AG04449 (cell line): Measurements from ENCODE around the gene RNF144A.

Experiments
- CTCF ChIA-PET: fragments of 350-600 bp; formaldehyde crosslinking; extraction: SDS; loops from one replicate; lab custom pipeline; 2021; ENCODE audit warnings: antibody characterized with exemption; lab: Yijun Ruan, JAX
- POLR2A ChIA-PET: fragments of 400-600, 350-600 bp; formaldehyde crosslinking; extraction: SDS; loops from one replicate; lab custom pipeline; 2020; ENCODE audit warnings: antibody characterized with exemption, inconsistent platforms; lab: Yijun Ruan, JAX
- DNase-seq: peaks from one replicate; pipeline ENCODE4 v3.0.0-alpha.2; 2010; ENCODE audit warnings: low read depth, low spot score
- H3K4me3 ChIP-seq: 2 replicates; pipeline ENCODE4 v1.5.1; 2011; ENCODE audit warnings: low read depth, mild to moderate bottlenecking, control low read depth, low read length
- CTCF ChIP-seq: IDR thresholded peaks from one replicate; pipeline ENCODE4 v1.5.1; 2011; ENCODE audit warnings: mild to moderate bottlenecking, moderate library complexity, low read length, control low read depth, inconsistent platforms; ENCODE audit not compliant: insufficient read depth; ENCODE audit errors: missing control alignments

The RNF144A gene

DNA sequence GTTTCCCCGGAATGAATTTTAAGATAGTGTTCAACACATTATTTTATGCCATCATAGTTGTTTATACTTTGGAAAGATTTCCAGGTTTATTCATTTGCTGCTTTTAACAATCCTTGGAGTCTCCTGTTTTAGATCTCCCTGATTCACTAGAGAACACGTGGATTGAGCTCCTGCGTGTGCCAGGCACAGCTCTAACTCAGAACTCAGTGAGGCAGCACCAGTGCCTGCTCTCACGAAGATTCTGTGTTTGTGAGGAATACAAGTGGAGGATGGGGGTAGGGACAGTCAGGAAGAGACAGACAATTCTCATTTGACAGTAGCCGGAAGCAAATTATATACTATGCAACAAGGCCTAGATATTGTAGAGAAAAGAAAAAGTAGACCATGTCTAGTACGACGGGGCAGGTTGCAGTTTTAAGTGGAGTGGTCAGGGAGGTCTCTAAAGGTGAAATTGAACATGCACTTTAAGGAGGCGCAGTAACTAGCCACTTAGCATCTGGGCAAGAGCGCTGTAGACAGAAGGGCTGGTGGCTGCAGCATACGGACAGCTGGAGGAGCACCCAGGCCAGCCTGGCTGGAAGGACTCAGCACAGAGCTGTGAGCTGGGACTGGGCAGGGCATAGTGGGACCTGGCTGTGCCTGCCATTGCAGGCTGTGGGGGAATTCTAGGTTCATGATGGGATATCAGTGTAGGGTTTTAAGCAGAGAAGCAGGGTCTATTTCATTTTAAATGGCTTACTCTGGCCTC, 24.3 kb downstream of the RNF144A start:
- DNase-seq = no peak
- no peak overlapping the region for H3K4me3 ChIP-seq
- CTCF ChIA-PET = no interaction called here
- POLR2A ChIA-PET = no interaction called here
- no peak for TF ChIP-seq CTCF

- CTCF ChIA-PET = no interaction called here
Measured at GRCh38 chr2:6942848-6943247, 25.6 kb downstream of the RNF144A start.

DNA sequence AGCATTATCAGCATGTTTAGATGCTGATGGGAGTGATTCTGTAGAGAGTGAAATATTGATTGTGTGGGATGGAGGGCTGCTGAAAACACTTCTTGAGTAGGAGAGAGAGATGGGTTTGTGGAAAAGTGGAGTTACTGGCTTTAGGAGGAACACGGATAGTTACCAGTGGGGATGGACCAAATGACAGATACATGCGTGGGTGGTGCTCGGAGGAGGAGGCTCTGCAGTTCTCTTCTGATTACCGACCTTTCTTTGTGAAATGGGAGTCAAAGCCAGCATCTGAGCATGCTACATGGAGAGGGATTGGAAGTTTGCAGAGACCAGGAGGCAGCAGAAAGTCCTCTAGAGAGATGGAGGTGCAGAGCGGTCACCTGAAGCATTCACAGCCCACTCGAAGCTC, 26.3 kb downstream of the RNF144A start:
- ChIA-PET CTCF (no interaction called here), POLR2A (no interaction called here)
- DNase-seq = no peak
- H3K4me3 ChIP-seq = no peak overlapping the region
- no peak for TF ChIP-seq CTCF

More at GRCh38 chr2:6942848-6943247, 25.6 kb downstream of the RNF144A start:
- no peak for DNase-seq
- no peak overlapping the region for H3K4me3 ChIP-seq
- TF ChIP-seq CTCF = no peak
- POLR2A ChIA-PET = no interaction called here

GRCh38 chr2:6943971-6944370, 26.8 kb downstream of the RNF144A start:
- no peak for TF ChIP-seq CTCF
- H3K4me3 ChIP-seq = no peak overlapping the region
- ChIA-PET CTCF (no interaction called here), POLR2A (no interaction called here)
- no peak for DNase-seq

DNA sequence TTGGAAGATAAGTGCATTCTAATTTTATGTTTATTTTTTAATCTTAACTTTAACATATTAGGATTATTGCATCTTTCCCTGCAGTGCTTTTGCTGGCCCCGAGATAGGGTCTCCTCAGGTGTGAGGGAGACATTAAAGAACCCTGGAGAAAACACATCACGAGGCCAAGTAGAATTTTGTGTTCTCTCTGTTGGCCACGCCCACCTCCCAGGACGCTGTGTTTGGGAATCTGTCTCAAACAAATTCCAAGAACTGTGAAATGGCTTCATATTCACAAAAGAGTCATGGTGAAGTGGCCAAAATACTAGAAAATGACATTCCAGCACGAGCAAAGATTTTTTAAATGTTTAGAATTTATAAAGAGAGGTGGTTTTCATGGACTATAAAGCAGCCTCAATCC, 27.3 kb downstream of the RNF144A start:
- no peak for DNase-seq
- POLR2A ChIA-PET = no interaction called here
- CTCF ChIA-PET = no interaction called here
- no peak overlapping the region for H3K4me3 ChIP-seq
- no peak for TF ChIP-seq CTCF

DNA sequence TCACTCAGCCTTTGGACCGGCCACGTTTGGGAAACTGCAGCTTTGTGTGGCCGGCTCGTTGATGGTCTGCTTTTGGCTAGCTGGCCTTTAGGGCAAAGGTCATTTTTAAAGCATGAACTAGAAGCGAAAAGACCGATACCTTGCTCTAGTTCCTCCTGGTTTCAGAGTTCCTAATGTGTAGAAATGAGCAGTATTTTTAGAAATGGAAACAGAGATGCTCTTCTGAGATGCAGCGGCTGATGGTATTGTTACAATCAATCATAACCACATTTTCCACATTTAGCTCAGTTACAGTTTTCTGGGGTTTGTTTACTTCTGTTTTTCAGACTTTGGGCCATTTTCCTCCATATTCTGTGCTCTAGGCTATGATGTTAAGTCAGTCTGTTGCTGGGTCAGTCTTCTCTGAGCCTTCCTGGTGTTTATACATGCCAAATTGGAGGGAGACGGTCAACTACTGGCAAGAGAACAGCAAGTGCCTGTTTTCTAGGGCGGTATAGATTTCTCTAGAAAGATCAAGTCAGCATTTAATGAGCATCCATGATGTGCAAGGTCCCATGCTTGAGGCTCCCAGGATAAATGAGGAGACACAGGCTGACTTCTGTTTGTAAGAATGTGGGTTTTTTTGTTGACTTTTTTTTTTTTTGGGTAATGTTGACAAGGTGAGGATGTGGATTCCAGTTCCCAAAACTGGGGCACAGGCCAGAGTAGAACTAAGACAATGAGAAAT, 28.0 kb downstream of the RNF144A start:
- CTCF ChIA-PET = no interaction called here
- no peak for TF ChIP-seq CTCF
- no peak for DNase-seq
- no peak overlapping the region for H3K4me3 ChIP-seq
- POLR2A ChIA-PET = no interaction called here
